Measurements from ENCODE around the gene ACER3. TPM values are rescaled to one million over a fixed set of nuclear protein-coding genes. Genes with fewer than 3 reads are reported as not detected.
"Not testable (repeated sequence)": the region's sequence is repeated elsewhere in the genome, so short reads cannot be mapped to it uniquely, and the experiment has no call there.

The ACER3 gene
- total RNA-seq, 1 experiment from 2014 or later = 31.0 TPM

DNA sequence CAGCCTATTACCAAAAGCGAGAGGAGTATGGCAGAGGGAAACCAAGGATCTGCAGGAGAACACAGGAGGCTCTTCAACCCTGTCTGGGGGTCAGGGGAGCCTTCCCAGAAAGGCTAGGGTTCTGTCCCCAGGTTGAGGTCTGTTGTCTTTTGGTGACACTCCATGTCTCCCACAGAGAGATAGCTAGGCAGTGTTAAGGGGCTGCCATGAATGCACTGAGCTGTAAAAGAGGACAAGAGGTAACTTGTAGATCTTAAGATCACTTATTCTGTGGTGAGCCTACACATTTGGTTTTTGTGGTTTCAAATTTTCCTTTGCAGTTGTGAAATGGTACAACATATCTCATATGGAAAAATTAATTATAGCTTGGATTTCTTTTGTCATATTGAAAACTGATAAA, 6.0 kb upstream of the ACER3 start:
- H3K27ac ChIP-seq (ENCODE audit: low read depth, low read length, poor library complexity, severe bottlenecking) = no peak overlapping the region
- no peaks in the 10 kb centered on the region for H3K9me3 ChIP-seq (ENCODE audit: low read depth, low read length, poor library complexity, severe bottlenecking)
- ChIA-PET POLR2A (ENCODE audit: low non-redundant PET) (no interaction called here), CTCF (no interaction called here)
- no peak overlapping the region for H3K4me3 ChIP-seq (ENCODE audit: low read depth, low read length, poor library complexity, severe bottlenecking)
- DNase-seq (ENCODE audit: low spot score) = no peak
- no peaks in the 10 kb centered on the region for H3K27me3 ChIP-seq (replicated peaks; ENCODE audit: insufficient read depth, low read depth, low read length, poor library complexity)
- no TSS peak for BruUV-seq (replicated peaks)
- no peaks in the 10 kb centered on the region for H3K36me3 ChIP-seq (ENCODE audit: insufficient read depth, low read length, poor library complexity, severe bottlenecking)
- no peaks in the 10 kb centered on the region for H3K4me1 ChIP-seq (ENCODE audit: insufficient read depth, low read length, poor library complexity, severe bottlenecking)
- intact Hi-C loops (cut with micrococcal nuclease; ENCODE audit: unreplicated experiment) = no loop called here
- TF ChIP-seq, protein P1, sequence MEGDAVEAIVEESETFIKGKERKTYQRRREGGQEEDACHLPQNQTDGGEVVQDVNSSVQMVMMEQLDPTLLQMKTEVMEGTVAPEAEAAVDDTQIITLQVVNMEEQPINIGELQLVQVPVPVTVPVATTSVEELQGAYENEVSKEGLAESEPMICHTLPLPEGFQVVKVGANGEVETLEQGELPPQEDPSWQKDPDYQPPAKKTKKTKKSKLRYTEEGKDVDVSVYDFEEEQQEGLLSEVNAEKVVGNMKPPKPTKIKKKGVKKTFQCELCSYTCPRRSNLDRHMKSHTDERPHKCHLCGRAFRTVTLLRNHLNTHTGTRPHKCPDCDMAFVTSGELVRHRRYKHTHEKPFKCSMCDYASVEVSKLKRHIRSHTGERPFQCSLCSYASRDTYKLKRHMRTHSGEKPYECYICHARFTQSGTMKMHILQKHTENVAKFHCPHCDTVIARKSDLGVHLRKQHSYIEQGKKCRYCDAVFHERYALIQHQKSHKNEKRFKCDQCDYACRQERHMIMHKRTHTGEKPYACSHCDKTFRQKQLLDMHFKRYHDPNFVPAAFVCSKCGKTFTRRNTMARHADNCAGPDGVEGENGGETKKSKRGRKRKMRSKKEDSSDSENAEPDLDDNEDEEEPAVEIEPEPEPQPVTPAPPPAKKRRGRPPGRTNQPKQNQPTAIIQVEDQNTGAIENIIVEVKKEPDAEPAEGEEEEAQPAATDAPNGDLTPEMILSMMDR (conservative IDR thresholded peaks at IDR 0.05; ENCODE audit: low read depth, low read length) = no peak
- no peak for TF ChIP-seq EZH2 (IDR thresholded peaks at IDR 0.05; ENCODE audit: borderline replicate concordance, low read depth, low read length, poor library complexity, severe bottlenecking)

DNA sequence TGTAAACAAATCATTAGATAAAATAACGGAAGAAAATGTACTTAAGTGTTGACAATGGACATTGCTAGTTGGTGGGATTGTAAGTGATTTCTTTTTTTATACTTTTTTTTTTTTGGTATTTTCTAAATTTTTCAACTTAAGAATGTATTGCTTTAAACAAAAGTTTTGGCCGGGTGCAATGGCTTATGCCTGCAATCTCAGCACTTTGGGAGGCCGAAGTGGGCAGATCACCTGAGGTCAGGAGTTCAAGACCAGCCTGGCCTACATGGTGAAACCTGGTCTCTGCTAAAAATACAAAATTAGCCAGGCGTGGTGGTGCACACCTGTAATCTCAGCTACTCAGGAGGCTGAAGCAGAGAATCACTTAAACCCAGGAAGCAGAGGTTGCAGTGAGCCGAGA, 5.0 kb upstream of the ACER3 start:
- H3K27me3 ChIP-seq (replicated peaks; ENCODE audit: insufficient read depth, low read depth, low read length, poor library complexity); H3K27ac ChIP-seq (ENCODE audit: low read depth, low read length, poor library complexity, severe bottlenecking); intact Hi-C loops (cut with micrococcal nuclease; ENCODE audit: unreplicated experiment); DNase-seq (ENCODE audit: low spot score); H3K4me3 ChIP-seq (ENCODE audit: low read depth, low read length, poor library complexity, severe bottlenecking); CTCF ChIA-PET; BruUV-seq (replicated peaks); H3K36me3 ChIP-seq (ENCODE audit: insufficient read depth, low read length, poor library complexity, severe bottlenecking); H3K9me3 ChIP-seq (ENCODE audit: low read depth, low read length, poor library complexity, severe bottlenecking); H3K4me1 ChIP-seq (ENCODE audit: insufficient read depth, low read length, poor library complexity, severe bottlenecking); POLR2A ChIA-PET (ENCODE audit: low non-redundant PET): not testable (repeated sequence)

DNA sequence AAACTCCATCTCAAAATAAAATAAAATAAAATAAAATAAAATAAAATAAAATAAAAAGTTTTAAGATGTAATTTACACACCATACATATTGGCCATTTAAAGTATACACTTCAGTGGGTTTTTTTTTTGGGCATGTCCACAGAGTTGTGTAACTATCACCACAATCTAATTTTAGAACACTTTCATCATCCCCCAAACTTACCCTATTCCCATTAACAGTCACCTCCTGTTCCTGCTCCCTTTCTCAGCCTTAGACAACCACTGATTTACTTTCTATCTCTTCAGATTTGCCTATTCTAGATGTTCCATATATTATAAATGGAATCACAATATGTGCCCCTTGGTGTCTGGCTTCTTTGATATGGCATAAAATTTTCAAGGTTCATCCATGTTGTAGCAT, 4.6 kb upstream of the ACER3 start:
- no TSS peak for BruUV-seq (replicated peaks)
- H3K36me3 ChIP-seq (ENCODE audit: insufficient read depth, low read length, poor library complexity, severe bottlenecking) = no peaks in the 10 kb centered on the region
- DNase-seq (ENCODE audit: low spot score) = no peak
- no peaks in the 10 kb centered on the region for H3K9me3 ChIP-seq (ENCODE audit: low read depth, low read length, poor library complexity, severe bottlenecking)
- intact Hi-C loops (cut with micrococcal nuclease; ENCODE audit: unreplicated experiment) = no loop called here
- ChIA-PET POLR2A (ENCODE audit: low non-redundant PET) (no interaction called here), CTCF (no interaction called here)
- no peak overlapping the region for H3K4me3 ChIP-seq (ENCODE audit: low read depth, low read length, poor library complexity, severe bottlenecking)
- no peaks in the 10 kb centered on the region for H3K27me3 ChIP-seq (replicated peaks; ENCODE audit: insufficient read depth, low read depth, low read length, poor library complexity)
- peaks cover 6% of the 10 kb centered on the region for H3K4me1 ChIP-seq (ENCODE audit: insufficient read depth, low read length, poor library complexity, severe bottlenecking)
- H3K27ac ChIP-seq (ENCODE audit: low read depth, low read length, poor library complexity, severe bottlenecking) = no peak overlapping the region
- TF ChIP-seq, protein P1 (conservative IDR thresholded peaks at IDR 0.05; ENCODE audit: low read depth, low read length) = no peak
- no peak for TF ChIP-seq EZH2 (IDR thresholded peaks at IDR 0.05; ENCODE audit: borderline replicate concordance, low read depth, low read length, poor library complexity, severe bottlenecking)

DNA sequence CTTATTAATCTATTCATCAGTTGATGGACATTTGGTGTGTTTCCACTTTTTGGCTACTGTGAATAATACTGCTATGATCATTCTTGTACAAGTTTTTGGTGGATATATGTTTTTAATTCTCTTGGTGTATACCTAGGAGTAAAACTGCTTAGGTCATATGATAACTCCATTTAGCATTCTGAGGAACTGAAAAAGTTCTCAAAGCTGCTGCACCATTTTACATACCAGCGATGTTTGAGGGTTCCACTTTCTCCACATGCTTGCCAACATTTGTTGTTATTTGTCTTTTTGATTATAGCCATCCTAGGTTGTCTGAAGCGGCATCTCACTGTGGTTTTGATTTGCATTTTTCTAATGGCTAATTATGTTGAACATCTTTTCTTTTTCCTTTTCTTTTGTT, 4.1 kb upstream of the ACER3 start:
- Histone ChIP-seq H3K4me3 (ENCODE audit: low read depth, low read length, poor library complexity, severe bottlenecking) (no peak overlapping the region), H3K27ac (ENCODE audit: low read depth, low read length, poor library complexity, severe bottlenecking) (no peak overlapping the region), H3K9me3 (ENCODE audit: low read depth, low read length, poor library complexity, severe bottlenecking) (no peaks in the 10 kb centered on the region), H3K4me1 (ENCODE audit: insufficient read depth, low read length, poor library complexity, severe bottlenecking) (peaks cover 8% of the 10 kb centered on the region), H3K27me3 (replicated peaks; ENCODE audit: insufficient read depth, low read depth, low read length, poor library complexity) (no peaks in the 10 kb centered on the region), H3K36me3 (ENCODE audit: insufficient read depth, low read length, poor library complexity, severe bottlenecking) (no peaks in the 10 kb centered on the region)
- BruUV-seq (replicated peaks) = no TSS peak
- POLR2A ChIA-PET (ENCODE audit: low non-redundant PET) = no interaction called here
- TF ChIP-seq EZH2 (IDR thresholded peaks at IDR 0.05; ENCODE audit: borderline replicate concordance, low read depth, low read length, poor library complexity, severe bottlenecking) = no peak
- TF ChIP-seq, protein P1 (conservative IDR thresholded peaks at IDR 0.05; ENCODE audit: low read depth, low read length) = no peak
- CTCF ChIA-PET = no interaction called here
- intact Hi-C loops (cut with micrococcal nuclease; ENCODE audit: unreplicated experiment) = no loop called here
- DNase-seq (ENCODE audit: low spot score) = no peak
